HG03354 (cell line): Measurements from ENCODE around the gene C19orf67.

Experiments
- ATAC-seq: cut with Tn5 transposase; IDR thresholded peaks from one replicate; pipeline ENCODE4 v1.9.1; 2021; ENCODE audit warnings: mild to moderate bottlenecking; ENCODE audit not compliant: unreplicated experiment, poor library complexity, severe bottlenecking

The C19orf67 gene

DNA sequence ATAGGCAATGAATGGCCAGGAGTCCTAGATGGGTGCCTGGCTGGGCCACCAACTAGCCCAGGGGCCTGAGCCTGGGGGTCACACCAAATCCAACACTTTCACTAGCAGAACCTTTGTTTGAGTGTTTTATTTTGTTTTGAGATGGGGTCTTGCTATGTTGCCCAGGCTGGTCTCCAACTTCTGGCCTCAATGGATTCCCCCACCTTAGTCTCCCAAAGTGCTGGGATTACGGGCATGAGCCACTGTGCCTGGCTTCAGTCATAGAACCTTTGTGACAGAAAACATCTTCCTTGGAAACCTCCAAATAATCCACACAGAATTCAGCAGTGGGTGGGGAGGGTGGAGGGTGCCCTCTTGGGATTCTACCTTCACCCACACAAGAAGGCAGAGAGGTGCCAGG is 25.9 kb upstream of the C19orf67 start:
- ATAC-seq: no peak

DNA sequence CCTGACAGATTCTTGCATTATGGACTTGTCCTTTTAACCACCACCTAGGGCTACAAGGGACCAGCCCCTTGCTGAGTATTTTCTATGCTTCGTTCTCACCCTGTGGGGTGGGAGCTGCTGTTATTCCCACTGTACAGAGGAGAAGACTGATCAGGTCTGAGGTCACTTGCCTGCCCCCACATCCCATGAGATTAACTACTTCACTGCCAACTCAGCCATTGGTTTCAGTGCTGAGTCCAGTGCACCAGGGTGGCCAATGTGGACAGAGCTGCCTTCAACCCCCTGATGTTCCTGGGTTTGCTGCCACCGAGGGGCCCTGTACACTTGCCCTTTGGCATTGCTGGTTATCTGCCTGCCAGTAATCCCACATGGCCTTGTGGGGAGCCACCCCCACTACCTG is 25.1 kb upstream of the C19orf67 start:
- no peak for ATAC-seq

DNA sequence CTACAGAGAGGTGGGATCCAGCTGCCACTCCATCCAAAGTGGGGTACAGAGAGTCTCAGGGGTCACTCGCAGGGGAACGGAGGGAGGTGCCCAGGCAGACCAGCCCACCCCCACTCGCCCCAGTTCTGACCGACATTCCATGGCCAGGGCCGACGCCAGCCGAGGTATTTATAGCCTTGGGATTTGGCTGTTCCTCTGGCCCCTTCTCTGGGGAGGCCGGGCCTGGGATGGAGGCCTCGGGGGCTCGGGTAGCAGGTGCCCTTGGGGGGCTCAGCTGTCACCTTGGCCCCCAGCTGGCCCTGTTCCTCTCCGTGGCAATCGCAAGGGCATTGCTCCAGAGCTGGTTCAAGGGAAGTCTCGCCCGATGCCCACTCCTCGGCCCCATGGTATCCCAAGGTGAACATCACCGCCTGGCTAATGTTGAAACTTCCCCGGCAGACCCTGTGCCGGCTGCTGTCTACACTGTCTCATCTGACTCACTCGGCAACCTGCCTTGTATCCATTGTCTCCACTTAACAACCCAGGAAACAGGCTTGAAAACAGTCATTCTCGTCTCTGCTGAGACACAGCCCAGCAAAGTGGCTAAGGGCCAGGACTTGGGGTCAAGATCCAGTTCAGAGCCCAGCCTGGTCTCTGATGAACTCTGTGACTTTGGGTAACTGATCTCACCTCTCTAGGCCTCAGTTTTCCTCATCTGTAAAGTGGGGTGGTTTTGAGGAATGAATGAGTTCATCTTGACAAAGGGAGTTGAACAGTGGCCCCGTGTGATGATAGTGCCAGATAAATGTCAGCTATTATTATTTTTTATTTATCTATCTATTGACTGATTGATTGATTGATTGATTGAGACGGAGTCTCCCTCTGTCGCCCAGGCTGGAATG is 22.2 kb upstream of the C19orf67 start:
- ATAC-seq: no peak

DNA sequence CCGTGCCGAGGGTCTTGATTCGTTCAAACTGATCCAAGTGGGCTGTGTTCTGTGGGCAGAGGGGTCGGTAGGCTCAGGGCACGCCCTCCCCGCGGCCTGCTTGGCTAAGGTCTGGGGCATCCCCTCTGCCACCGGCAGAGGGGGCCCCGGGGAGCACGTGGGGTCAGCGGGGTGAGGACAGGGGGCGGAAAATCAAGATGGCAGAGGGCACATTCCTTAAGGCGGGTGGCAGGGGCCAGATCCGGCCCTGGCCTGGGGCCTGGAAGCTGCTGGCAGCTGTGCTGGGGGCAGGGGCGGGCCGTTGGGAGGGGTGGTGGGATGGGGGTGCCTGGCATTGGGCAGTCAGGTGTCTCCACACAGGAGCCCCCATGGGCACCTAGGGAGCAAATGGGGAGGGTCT is 21.3 kb upstream of the C19orf67 start:
- no peak for ATAC-seq

DNA sequence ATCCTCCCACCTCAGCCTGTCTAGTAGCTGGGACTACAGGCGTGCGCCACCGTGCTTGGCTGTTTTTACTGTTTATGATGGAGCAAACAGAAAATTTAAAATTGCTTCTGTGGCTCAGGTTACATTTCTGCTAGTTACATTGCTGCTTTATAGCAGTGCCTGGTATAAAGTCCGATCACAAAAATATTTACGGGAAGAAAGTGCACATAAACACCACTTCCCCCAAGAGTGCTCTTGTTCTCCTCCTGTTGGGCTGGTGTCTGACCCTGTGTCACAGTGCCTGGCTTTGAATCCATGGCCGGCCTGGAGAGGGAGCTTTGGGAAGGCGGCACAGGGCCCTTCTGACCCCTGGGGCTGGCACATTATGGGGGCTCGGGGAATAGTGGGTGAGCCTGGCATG is 20.1 kb upstream of the C19orf67 start:
- ATAC-seq: no peak

DNA sequence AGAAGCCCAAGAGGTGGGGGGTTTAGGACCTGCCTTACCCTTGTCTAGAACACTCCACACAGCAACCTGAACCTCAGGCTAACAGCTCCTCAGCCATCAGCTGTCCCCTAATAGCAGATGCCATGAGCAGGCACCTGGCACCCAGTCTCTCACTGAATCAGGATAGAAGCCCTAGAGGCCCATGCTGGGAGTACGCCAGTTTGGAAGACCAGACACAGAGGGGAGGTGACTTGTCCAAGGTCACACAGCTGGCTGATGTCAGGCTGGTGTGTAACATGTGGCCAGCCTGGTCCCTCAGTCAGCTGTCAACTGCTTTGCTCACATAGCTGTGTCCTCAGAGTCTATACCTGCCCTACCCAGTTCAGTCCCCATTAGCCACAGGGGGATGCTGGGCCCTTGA is 17.7 kb upstream of the C19orf67 start:
- ATAC-seq: no peak

DNA sequence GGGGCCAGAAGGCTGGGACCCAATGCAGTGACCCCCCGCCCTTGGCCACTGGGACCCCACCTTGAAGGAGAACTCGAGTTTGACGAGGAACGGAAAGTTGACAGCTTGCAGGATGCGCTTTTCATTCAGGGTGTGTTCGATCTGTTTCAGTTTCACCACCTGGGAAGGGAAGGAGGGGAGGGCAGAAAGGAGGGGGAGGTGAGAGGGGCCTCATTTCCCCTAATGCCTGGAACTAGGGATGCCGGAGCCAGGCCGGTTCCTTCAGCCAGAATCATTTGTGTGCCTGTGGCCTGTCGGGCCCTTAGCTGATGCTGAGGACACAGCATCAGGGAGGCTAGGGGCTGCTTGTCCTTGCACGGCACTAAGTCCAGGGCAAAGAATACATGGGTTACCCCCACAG is 17.2 kb upstream of the C19orf67 start:
- ATAC-seq: no peak

DNA sequence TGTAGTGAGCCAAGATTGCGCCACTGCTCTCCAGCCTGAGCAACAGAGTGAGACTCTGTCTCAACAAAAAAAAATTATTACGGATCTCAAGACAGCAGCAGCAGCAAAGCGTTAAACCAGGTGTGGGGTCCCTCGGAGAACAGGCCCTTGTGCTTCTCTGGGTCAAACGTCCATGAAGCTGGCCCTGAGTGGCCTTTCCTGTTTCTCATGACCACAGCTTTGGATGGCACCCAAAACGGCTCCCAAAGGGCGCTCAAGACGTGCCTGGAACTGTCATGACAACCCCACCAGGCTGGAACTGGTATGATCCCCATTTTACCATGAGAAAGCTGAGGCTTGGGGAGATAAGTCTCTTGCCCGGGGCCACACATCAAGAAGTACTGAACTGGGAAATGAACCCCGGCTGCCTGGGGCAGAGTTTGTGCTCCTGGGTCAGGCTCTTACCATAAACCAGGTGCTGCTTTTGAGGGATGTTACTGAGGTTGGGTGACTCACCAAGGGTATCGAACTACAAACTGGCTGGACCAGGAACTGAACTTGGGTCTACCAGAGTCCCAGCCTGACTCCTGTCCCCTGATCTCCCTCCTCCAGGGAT is 16.6 kb upstream of the C19orf67 start:
- no peak for ATAC-seq

DNA sequence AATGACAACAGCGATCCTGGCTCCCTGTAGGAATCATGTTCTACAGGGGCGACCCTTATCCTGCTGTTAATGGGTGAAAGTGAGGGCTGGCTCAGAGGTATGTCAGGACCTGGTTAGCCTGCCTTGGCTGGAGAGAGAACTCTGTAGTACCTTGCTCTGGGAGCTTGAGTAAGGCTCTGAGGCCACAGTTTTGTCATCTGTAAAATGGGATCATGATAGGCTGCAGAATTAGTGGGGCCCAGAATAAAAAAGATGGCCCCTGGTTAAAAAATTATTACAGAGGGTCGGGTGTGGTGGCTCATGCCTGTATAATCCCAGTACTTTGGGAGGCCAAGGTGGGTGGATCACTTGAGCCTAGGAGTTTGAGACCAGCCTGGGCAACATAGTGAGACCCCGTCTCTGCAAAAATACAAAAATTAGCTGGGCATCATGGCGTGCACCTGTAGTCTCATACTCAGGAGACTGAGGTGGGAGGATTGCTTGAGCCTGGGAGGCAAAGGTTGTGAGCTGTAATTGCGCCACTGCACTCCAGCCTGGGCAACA is 15.5 kb upstream of the C19orf67 start:
- ATAC-seq: no peak

DNA sequence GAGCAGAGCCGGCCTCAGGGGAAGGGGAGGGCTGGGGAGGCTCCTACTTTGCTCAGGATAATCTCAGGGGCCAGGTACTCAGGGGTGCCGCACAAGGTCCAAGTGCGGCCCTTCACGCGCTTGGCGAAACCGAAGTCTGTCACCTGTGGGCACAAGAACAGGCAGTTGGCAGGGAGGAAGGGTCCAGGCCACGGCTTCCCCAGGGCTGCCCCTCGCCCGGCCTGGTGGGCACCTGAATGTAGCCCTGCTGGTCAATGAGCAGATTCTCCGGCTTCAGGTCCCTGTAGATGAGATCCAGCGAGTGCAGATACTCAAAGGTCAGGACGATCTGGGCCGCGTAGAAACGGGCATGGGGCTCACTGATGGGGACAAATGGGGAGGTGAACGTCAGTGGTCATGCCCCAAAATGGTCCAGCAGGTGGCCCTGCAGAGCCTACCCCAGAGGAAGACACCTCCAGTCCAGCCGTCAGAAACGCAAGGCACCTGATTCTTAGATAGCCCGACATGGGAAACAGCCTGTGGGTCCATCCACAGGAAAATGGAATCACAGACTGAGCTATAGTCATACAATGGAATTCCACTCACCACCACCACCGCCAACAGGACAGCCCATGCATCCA is 12.1 kb upstream of the C19orf67 start:
- no peak for ATAC-seq

DNA sequence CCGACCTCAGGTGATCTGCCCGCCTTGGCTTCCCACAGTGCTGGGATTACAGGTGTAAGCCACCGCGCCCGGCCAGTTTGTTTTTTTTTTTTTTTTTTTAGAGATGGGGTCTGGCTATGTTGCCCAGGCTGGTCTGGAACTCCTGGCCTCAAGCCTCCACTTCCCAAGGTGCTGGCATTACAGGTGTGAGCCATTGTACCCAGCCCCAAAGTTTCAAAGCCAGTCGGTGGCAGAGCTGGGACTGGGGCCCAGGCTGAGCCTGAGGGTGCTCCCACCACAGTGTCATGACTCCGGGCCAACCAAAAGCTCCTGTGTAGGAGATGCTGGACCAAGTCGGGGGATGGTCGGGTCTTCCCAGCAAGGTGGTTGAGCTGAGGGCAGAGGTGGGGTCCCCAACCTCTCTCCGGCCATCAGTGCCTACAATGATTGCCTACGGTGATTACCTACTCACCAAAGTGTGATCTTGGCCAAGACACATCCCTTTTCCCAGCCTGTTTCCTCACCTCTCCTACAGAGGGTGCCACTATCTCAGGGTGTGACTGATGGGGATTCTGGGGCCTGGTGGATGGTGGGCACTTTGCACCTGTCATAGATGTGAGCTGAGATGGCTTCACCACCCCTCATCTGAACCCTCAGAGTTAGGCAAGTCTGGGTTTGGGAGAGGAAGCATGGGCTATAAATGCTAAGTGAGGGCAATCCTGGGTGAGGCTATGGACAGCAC is 10.8 kb upstream of the C19orf67 start:
- no peak for ATAC-seq

DNA sequence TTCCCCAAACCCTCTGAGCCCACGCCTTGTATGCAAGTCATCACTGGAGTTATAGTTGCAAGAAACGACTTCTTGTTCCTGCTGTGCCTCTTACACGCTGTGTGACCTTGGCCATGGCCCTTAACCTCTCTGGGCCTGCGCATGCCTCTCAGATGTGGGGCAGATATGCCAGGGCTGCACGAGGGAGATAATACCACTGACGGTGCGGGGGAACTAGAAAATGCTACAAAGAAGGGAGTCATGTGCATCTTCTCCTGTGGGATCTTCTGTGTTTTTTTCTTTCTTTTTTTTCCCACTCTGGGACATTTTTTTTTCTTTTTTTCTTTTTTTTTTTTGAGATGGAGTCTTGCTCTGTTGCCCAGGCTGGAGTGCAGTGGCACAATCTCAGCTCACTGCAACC is 9.3 kb upstream of the C19orf67 start:
- ATAC-seq: no peak

DNA sequence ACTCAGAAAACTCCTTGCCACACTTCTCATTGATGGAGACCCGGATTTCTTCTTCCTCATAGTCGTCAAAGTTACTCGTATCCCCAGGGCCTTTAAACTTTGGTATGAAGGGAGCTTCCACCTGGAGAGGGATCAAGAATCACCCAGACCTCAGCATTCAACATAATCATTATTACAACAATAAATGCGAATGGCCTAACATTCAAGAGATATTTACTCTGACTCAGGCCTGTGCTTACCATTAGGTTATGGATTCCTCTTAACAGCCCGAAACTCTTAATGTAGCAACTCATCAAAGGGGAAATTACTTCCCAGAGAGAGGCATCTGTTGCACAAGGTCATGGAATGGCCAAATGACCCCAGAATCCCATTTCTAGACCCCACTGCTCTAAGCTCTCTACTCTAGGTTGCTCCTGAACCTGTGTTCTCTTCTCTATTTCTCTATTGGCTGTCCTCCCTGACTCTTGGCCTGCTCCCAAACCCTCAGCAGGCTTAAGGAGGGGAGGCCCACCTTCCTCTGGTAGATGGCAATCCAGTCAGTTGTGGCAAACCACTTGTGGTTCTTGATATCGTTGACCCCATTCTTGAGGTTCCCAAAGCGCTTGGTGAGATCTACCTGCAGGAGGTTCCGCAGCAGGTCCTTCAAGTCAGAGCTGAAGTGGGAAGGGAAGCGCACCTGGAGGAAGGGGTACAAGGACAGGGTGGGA is 7.7 kb upstream of the C19orf67 start:
- no peak for ATAC-seq

DNA sequence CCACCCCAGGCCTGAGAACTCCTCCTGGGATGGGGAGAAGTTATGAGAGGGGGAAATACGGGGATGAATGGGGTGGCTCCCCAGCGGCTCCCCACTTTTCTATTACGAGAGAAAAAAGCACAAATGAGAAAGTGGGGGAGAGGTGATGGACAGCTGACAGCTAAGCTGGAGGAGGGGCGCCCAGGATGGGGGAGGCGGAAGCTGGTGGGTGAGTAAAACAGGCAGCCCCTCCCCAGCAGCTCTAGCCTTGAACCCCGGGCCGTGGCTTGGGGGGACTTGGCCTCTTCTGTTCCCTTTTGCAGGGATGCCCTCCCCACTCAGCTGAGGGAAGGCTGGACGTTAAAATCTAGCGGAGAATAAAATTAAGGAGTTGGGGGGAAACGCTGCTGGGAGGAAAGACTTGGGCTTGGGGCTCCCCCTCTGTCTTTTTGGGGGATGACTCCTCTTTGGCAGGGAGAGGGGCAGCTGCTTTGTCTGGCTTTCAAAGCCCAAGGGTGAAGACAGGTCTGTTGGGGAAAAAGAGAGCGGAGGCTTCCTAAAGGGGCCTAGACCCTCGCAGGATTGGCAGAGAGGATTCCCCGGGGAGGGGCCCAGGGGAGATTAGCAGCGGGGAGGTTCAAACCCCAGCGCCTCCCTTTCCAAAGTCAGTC is 6.4 kb upstream of the C19orf67 start:
- ATAC-seq: peak; percentile 21

DNA sequence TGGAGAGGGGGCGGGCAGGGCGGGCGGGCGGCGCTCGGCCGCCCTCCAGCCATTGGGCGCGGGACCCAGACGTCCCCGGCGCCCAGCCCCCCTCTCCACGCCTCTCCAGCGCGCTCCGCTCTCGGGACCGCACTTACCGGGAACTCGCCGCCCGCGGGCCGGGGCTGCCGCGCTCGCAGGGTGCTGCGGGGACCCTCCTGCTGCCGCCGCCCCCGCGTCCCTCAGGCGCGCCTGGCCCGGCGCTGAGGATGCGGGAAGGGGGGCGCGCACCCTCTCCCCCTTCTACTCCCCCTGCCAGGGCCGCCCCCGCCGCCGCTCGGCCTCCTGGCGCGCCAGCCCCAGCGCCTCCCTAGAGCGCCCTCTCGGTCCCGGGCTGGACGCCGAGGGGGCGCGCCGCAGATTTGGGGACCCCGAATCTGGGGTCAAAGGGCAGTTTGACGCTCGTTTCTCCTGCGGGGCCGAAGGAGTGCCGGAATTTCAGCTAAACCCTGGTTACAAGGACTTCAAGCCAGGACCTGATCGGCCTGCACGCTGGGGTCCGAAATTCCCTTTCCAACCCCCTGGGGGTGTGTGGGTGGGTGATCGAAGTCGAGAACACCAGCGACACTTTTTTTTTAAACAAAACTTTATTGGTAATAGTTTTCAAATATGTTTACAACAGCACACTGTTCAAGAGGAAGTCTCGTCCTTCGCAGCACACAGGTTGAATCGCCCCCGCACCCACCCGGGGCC is 5.7 kb upstream of the C19orf67 start:
- ATAC-seq: peak; percentile 43

DNA sequence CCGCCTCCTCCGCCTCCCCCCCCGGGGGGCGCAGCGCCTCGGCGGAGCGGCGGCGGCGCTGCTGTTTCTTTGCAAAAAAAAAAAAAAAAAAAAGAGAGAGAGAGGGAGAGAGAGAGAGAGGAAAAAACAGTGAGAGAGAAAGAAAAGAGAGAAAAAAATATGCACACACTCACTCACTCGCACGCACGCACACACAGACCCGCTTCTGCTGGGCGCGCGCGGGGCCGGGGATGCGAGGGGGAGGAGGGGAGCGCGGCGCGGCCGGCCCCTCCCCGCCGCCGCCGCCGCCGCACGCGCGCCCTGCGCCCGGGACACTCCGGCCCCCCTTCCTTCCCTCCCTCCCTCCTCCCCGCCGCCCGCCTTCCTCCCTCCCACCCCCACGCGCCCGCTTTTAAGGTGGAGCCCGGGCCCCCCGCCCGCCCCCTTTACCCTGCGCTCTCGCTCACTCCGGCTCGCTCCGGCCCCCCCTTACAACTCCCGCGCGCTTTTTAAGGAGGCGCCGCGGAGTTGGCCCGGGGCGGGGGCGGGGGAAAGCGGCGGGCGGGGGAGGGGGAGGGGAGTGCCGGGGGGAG is 5.0 kb upstream of the C19orf67 start, which contains the start of gene SAMD1:
SAMD1 (minus strand) TSS at position 243 of the 572 bp plus-strand sequence.
- peak; percentile 46 for ATAC-seq

DNA sequence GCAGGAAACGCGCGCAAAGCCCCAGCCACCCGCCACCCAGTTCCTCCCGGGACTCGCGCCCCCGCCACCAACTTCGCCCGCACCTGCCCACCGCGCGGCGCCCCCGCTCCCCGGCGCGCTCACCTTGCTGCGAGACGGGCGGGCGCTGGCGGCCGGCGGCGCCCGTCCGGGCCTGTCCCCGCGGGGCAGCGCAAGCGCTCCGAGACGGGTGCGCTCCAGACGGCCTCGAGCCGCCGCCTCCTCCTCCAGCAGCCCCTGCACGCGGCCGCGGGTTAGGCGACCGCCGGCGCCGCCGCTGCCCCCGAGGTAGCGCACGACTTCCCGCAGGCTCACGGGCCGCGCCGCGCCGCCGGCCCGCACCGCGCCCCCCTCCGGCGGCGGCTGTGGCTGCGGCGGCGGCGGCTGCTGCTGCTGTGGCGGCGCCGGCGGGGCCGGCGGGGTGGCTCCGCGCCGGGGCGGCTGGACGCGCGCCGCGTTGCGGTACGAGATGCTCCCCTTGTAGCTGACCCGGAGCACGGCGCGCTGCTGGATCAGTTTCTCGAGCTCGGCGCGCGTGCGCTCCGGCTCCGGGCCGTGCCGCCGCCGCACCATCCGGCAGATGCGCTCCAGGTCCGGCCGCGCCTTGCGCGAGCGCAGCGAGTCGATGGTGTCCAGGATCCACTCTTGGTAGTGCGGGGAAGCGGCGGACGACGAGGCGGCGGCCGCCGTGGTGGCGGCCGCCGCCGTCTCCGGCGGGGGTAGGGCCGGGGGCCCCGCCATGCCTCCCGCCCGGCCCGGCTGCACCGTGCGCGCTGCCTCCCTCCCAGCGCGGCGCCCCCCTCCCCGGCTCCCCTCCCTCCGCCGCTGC is 4.3 kb upstream of the C19orf67 start:
- peak; percentile 19 for ATAC-seq
